ENCODE measurements around the gene PROCR.
"Not testable (repeated sequence)": the region's sequence is repeated elsewhere in the genome, so short reads cannot be mapped to it uniquely, and the experiment has no call there.

Gene PROCR

GRCh38 chr20:35172434-35172806 is 548 bp downstream of the PROCR start:
- H3K27me3 Mint-ChIP-seq, result peaks cover 9% of the 10 kb centered on the region
- H3K36me3 Mint-ChIP-seq, result no peaks in the 10 kb centered on the region
- H3K4me3 Mint-ChIP-seq, result no peak overlapping the region
- H3K9me3 Mint-ChIP-seq, result no peaks in the 10 kb centered on the region
- CTCF ChIA-PET, result no interaction called here
- H3K4me1 Mint-ChIP-seq, result peaks cover 13% of the 10 kb centered on the region
- no peak for DNase-seq
- no peak overlapping the region for H3K27ac Mint-ChIP-seq

GRCh38 chr20:35173576-35174192 is 1.8 kb downstream of the PROCR start:
- Mint-ChIP-seq H3K36me3 (no peaks in the 10 kb centered on the region), H3K27ac (no peak overlapping the region), H3K4me3 (no peak overlapping the region), H3K9me3 (no peaks in the 10 kb centered on the region), H3K27me3 (peaks cover 9% of the 10 kb centered on the region), H3K4me1 (peaks cover 13% of the 10 kb centered on the region)
- DNase-seq, result no peak
- CTCF ChIA-PET, result interaction anchor here (0.6 kb wide), 1 partner anchor 11 kb away, joined by 3 read pairs; no protein-coding TSS in a partner anchor

GRCh38 chr20:35174458-35175216 is 2.8 kb downstream of the PROCR start:
- Mint-ChIP-seq H3K9me3 (no peaks in the 10 kb centered on the region), H3K36me3 (no peaks in the 10 kb centered on the region), H3K27ac (no peak overlapping the region), H3K4me3 (no peak overlapping the region), H3K27me3 (peaks cover 9% of the 10 kb centered on the region), H3K4me1 (peaks cover 13% of the 10 kb centered on the region)
- DNase-seq, result no peak
- CTCF ChIA-PET, result no interaction called here

GRCh38 chr20:35176132-35176531 is 4.3 kb downstream of the PROCR start:
- no peak for DNase-seq
- peaks cover 9% of the 10 kb centered on the region for H3K27me3 Mint-ChIP-seq
- H3K27ac Mint-ChIP-seq, result no peak overlapping the region
- CTCF ChIA-PET, result interaction anchor here (0.9 kb wide), 1 partner anchor 343 kb away, joined by 3 read pairs; no protein-coding TSS in a partner anchor
- H3K4me3 Mint-ChIP-seq, result no peak overlapping the region
- peaks cover 11% of the 10 kb centered on the region for H3K4me1 Mint-ChIP-seq
- no peaks in the 10 kb centered on the region for H3K9me3 Mint-ChIP-seq
- H3K36me3 Mint-ChIP-seq, result no peaks in the 10 kb centered on the region

- CTCF ChIA-PET, result no interaction called here
- H3K4me1 Mint-ChIP-seq, result no peaks in the 10 kb centered on the region
These were observed 7.7 kb downstream of the PROCR start for GRCh38 chr20:35179292-35180212.

GRCh38 chr20:35180266-35180665 is 8.4 kb downstream of the PROCR start:
- DNase-seq, result no peak
- H3K27ac Mint-ChIP-seq, result no peak overlapping the region
- H3K36me3 Mint-ChIP-seq, result no peaks in the 10 kb centered on the region
- H3K4me3 Mint-ChIP-seq, result no peak overlapping the region
- no peaks in the 10 kb centered on the region for H3K9me3 Mint-ChIP-seq
- no peaks in the 10 kb centered on the region for H3K4me1 Mint-ChIP-seq
- CTCF ChIA-PET, result no interaction called here
- H3K27me3 Mint-ChIP-seq, result no peaks in the 10 kb centered on the region

More at GRCh38 chr20:35179292-35180212, 7.7 kb downstream of the PROCR start:
- H3K27ac Mint-ChIP-seq, result no peak overlapping the region
- no peaks in the 10 kb centered on the region for H3K27me3 Mint-ChIP-seq
- no peak overlapping the region for H3K4me3 Mint-ChIP-seq
- DNase-seq, result no peak
- no peaks in the 10 kb centered on the region for H3K9me3 Mint-ChIP-seq
- H3K36me3 Mint-ChIP-seq, result no peaks in the 10 kb centered on the region

GRCh38 chr20:35181731-35182130 is 9.9 kb downstream of the PROCR start:
- no peak for DNase-seq
- H3K4me3 Mint-ChIP-seq, result no peak overlapping the region
- CTCF ChIA-PET, result no interaction called here
- no peaks in the 10 kb centered on the region for H3K27me3 Mint-ChIP-seq
- H3K36me3 Mint-ChIP-seq, result no peaks in the 10 kb centered on the region
- no peaks in the 10 kb centered on the region for H3K9me3 Mint-ChIP-seq
- H3K27ac Mint-ChIP-seq, result no peak overlapping the region
- no peaks in the 10 kb centered on the region for H3K4me1 Mint-ChIP-seq

- not testable (repeated sequence) for H3K36me3 Mint-ChIP-seq, DNase-seq, H3K27ac Mint-ChIP-seq, H3K4me1 Mint-ChIP-seq, H3K4me3 Mint-ChIP-seq, H3K9me3 Mint-ChIP-seq, H3K27me3 Mint-ChIP-seq
- CTCF ChIA-PET, result interaction anchor here (0.7 to 1.6 kb wide), 3 partner anchors 22 to 193 kb away, joined by 3 to 4 read pairs (median 3); no protein-coding TSS in a partner anchor
These were observed 14.9 kb downstream of the PROCR start for GRCh38 chr20:35186691-35187289.

- Mint-ChIP-seq H3K4me1 (no peaks in the 10 kb centered on the region), H3K27ac (no peak overlapping the region), H3K27me3 (no peaks in the 10 kb centered on the region), H3K9me3 (no peaks in the 10 kb centered on the region), H3K4me3 (no peak overlapping the region), H3K36me3 (no peaks in the 10 kb centered on the region)
- CTCF ChIA-PET, result interaction anchor here (1.6 kb wide), 1 partner anchor 21 kb away, joined by 4 read pairs; no protein-coding TSS in a partner anchor
- DNase-seq, result no peak
These were observed 15.8 kb downstream of the PROCR start for GRCh38 chr20:35187584-35188190.

GRCh38 chr20:35189223-35189622 is 17.4 kb downstream of the PROCR start:
- H3K4me3 Mint-ChIP-seq, DNase-seq, H3K27ac Mint-ChIP-seq, CTCF ChIA-PET, H3K36me3 Mint-ChIP-seq, H3K9me3 Mint-ChIP-seq, H3K4me1 Mint-ChIP-seq, H3K27me3 Mint-ChIP-seq: not testable (repeated sequence)

- Mint-ChIP-seq H3K9me3 (peaks cover 2% of the 10 kb centered on the region), H3K27me3 (no peaks in the 10 kb centered on the region), H3K4me1 (no peaks in the 10 kb centered on the region), H3K27ac (no peak overlapping the region), H3K4me3 (no peak overlapping the region), H3K36me3 (no peaks in the 10 kb centered on the region)
- no peak for DNase-seq
- CTCF ChIA-PET, result no interaction called here
These were observed 18.7 kb downstream of the PROCR start for GRCh38 chr20:35190556-35190955.

GRCh38 chr20:35191419-35192117 is 19.7 kb downstream of the PROCR start:
- H3K4me1 Mint-ChIP-seq, result no peaks in the 10 kb centered on the region
- H3K4me3 Mint-ChIP-seq, result no peak overlapping the region
- no peak overlapping the region for H3K27ac Mint-ChIP-seq
- H3K27me3 Mint-ChIP-seq, result no peaks in the 10 kb centered on the region
- H3K9me3 Mint-ChIP-seq, result peaks cover 6% of the 10 kb centered on the region
- H3K36me3 Mint-ChIP-seq, result peaks cover 3% of the 10 kb centered on the region
- CTCF ChIA-PET, result no interaction called here
- DNase-seq, result no peak

GRCh38 chr20:35192118-35192872 is 20.4 kb downstream of the PROCR start:
- no peak for DNase-seq
- Mint-ChIP-seq H3K27ac (no peak overlapping the region), H3K27me3 (no peaks in the 10 kb centered on the region), H3K9me3 (peaks cover 13% of the 10 kb centered on the region), H3K4me1 (no peaks in the 10 kb centered on the region), H3K4me3 (no peak overlapping the region), H3K36me3 (peaks cover 3% of the 10 kb centered on the region)
- CTCF ChIA-PET, result no interaction called here
